ENCODE measurements around the gene CPLANE2. TPM values are rescaled to one million over a fixed set of nuclear protein-coding genes. Genes with fewer than 3 reads are reported as not detected.
A peak's percentile ranks its signal among the peaks of the same experiment; 100 is the strongest.
"Not testable (repeated sequence)": the region's sequence is repeated elsewhere in the genome, so short reads cannot be mapped to it uniquely, and the experiment has no call there.

Gene CPLANE2
- total RNA-seq, 1 donor from 2014 or later = 9.1 TPM

DNA sequence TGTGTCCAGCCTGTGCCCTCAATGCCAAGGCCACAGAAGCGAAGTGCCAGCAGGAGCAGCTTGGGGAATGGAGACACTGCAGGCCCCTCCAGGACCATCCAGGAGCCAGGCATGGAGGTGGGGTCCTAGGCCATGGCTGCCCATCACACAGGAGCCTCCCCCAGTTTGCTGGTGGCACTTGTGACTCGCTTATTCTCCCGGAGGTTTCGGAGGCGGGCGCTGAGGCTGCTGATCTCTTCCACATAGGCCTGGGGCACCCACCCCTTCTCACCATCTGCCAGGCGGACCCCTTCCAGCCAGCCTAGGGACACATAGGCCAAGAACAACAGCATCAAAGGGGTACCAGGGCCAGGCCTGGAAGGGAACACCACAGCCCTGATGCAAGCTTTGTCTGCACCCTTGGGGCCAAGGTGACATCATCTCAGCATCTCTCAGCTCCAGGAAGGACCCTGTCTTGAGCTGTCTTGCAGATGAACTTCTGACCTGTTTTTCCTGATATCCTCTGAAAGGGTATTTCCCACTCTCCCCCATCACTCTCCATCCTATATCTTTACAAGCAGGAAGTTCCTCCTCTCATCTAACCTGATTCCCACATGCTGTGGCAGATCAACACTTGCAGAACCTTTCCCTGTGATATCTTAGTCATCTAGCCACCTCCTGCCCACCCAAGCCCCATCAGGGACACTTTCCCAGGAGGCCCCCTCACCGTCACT is 38.4 kb downstream of the CPLANE2 start:
- no peaks in the 10 kb centered on the region for H3K4me1 ChIP-seq
- ATAC-seq = no peak
- no peaks in the 10 kb centered on the region for H3K27me3 ChIP-seq (ENCODE audit: low read depth)
- TF ChIP-seq, protein P1, sequence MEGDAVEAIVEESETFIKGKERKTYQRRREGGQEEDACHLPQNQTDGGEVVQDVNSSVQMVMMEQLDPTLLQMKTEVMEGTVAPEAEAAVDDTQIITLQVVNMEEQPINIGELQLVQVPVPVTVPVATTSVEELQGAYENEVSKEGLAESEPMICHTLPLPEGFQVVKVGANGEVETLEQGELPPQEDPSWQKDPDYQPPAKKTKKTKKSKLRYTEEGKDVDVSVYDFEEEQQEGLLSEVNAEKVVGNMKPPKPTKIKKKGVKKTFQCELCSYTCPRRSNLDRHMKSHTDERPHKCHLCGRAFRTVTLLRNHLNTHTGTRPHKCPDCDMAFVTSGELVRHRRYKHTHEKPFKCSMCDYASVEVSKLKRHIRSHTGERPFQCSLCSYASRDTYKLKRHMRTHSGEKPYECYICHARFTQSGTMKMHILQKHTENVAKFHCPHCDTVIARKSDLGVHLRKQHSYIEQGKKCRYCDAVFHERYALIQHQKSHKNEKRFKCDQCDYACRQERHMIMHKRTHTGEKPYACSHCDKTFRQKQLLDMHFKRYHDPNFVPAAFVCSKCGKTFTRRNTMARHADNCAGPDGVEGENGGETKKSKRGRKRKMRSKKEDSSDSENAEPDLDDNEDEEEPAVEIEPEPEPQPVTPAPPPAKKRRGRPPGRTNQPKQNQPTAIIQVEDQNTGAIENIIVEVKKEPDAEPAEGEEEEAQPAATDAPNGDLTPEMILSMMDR (IDR thresholded peaks at IDR 0.05) = no peak
- H3K27ac ChIP-seq = no peak overlapping the region
- H3K36me3 ChIP-seq = peaks cover 18% of the 10 kb centered on the region
- intact Hi-C loops (cut with DNase I) = no loop called here
- no peak for DNase-seq
- no peak overlapping the region for H3K4me3 ChIP-seq
- H3K9me3 ChIP-seq = no peaks in the 10 kb centered on the region

DNA sequence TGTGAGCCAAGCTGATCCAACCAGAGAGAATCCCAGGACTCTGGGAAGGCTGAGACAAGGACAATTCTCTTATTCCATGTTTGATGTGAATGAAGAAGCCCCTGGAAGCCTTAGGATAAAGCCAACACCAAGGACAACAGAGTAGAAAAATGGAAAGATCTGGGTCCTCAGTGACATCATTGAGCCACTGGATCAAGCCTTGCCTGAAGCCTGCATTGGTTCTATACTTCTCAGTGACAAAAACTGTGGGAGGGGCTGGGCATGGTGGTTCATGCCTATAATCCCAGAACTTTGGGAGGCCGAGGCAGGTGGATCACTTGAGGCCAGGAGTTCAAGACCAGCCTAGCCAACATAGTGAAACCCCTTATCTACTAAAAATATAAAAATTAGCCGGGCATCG is 40.1 kb downstream of the CPLANE2 start:
- H3K4me1 ChIP-seq = no peaks in the 10 kb centered on the region
- TF ChIP-seq, protein P1 (IDR thresholded peaks at IDR 0.05) = no peak
- intact Hi-C loops (cut with DNase I) = no loop called here
- no peaks in the 10 kb centered on the region for H3K9me3 ChIP-seq
- ATAC-seq (no peak), DNase-seq (no peak)
- no peak overlapping the region for H3K4me3 ChIP-seq
- H3K27me3 ChIP-seq (ENCODE audit: low read depth) = no peaks in the 10 kb centered on the region
- H3K36me3 ChIP-seq = peaks cover 11% of the 10 kb centered on the region
- no peak overlapping the region for H3K27ac ChIP-seq

DNA sequence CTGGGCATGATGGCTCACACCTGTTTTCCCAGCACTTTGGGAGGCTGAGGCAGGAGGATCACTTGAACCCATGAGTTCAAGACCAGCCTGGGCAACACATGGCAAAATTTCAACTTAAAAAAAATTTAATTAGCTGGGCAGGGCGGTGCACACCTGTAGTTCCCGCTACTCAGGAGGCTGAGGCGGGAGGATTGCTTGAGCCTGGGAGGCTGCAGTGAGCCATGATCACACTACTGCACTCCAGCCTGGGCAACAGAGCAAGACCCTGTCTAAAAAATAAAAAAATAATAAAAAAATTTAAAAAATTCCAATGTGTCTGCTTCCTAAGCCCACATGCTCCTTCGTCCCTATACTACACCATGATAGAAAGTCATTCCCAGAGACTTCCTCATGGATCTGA is 40.8 kb downstream of the CPLANE2 start:
- intact Hi-C loops (cut with DNase I); H3K27ac ChIP-seq; ATAC-seq: not testable (repeated sequence)

DNA sequence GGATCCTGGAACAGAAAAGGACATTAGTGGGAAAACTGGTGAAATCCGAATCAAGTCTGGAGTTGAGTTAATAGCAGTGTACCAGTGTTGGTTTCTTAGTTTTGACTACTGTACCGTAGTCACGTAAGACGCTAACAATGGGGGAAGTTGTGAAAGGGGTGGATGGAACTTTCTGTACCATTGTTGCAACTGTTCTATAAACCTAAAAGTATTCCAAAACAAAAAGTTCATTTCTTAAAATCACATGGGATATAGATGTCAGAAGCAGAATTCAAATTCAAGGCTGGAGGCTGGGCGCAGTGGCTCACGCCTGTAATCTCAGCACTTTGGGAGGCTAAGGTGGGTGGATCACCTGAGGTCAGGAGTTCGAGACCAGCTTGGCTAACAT is 41.5 kb downstream of the CPLANE2 start:
- no peak overlapping the region for H3K4me3 ChIP-seq
- H3K27me3 ChIP-seq (ENCODE audit: low read depth) = peaks cover 4% of the 10 kb centered on the region
- DNase-seq (no peak), ATAC-seq (peak in 1 of 2 donors; percentile 47)
- no peak overlapping the region for H3K27ac ChIP-seq
- no peaks in the 10 kb centered on the region for H3K4me1 ChIP-seq
- TF ChIP-seq, protein P1 (IDR thresholded peaks at IDR 0.05) = no peak
- H3K36me3 ChIP-seq = peaks cover 5% of the 10 kb centered on the region
- no peaks in the 10 kb centered on the region for H3K9me3 ChIP-seq
- intact Hi-C loops (cut with DNase I) = no loop called here

More for the DNA sequence above, 40.8 kb downstream of the CPLANE2 start:
- not testable (repeated sequence) for H3K36me3 ChIP-seq; H3K9me3 ChIP-seq; DNase-seq; H3K27me3 ChIP-seq (ENCODE audit: low read depth); H3K4me3 ChIP-seq; H3K4me1 ChIP-seq

DNA sequence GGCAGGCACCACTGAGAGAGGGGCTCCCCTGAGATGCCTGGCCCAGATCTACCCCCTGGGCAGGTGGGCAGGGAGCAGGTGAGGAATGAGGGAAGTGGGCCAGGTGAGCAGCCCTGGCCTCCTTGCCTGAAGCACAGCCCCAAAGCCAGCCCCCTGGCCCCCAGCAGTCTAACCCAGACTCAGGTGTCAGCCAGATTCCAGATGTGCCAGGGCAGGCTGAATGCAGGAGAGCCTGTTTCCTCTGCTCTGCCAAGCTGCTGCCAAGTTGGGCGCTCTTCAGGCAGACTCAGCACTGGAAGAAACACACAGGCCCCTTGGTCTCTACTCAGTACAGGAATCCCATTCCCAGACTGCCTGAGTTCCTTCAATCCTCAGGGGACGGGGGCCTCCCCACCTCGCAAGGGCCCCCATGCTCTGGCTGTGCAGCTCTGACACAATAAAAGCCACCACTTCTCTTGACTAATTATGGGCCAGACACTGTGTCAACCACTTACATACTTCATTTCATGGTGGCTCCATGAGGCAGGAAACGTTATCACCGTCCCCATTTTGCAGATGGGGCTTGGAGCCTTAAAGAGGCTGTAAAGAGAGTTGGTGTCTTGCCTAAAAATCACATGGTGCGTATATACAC is 45.0 kb downstream of the CPLANE2 start:
- intact Hi-C loops (cut with DNase I) = no loop called here
- no peaks in the 10 kb centered on the region for H3K9me3 ChIP-seq

More for the DNA sequence above, 45.0 kb downstream of the CPLANE2 start:
- peaks cover 4% of the 10 kb centered on the region for H3K27me3 ChIP-seq (ENCODE audit: low read depth)
- TF ChIP-seq, protein P1 (IDR thresholded peaks at IDR 0.05) = no peak
- H3K4me1 ChIP-seq = peaks cover 6% of the 10 kb centered on the region
- no peak overlapping the region for H3K4me3 ChIP-seq
- ATAC-seq = no peak
- no peaks in the 10 kb centered on the region for H3K36me3 ChIP-seq
- no peak overlapping the region for H3K27ac ChIP-seq
- no peak for DNase-seq

Data from lower lobe of right lung (tissue), 2 donors.